HCT116 (cell line): Measurements from ENCODE around the gene ABCC10. TPM values are rescaled to one million over a fixed set of nuclear protein-coding genes. Genes with fewer than 3 reads are reported as not detected.

ENCODE experiments used
- ATAC-seq: fragments of 200-7000 bp; cut with Tn5 transposase; 2 replicates; pipeline ENCODE4 v1.9.1; 2020; ENCODE audit warnings: mild to moderate bottlenecking, moderate library complexity
- BruUV-seq: library from RNA; stranded (reverse); fragments of 400-500 nt; replicated peaks from 2 replicates; lab custom pipeline; 2021; lab: Mats Ljungman, UMichigan
- CTCF ChIA-PET: fragments of 300-600 bp; sonication (Branson Sonifier 250); formaldehyde crosslinking; loops from one replicate; lab custom pipeline; 2021; ENCODE audit warnings: antibody characterized with exemption; lab: Charles Lee
- POLR2A ChIA-PET: fragments of 300-600, 350-600 bp; sonication (Branson Sonifier 250); formaldehyde crosslinking; loops from one replicate; lab custom pipeline; 2021; ENCODE audit warnings: antibody characterized with exemption; lab: Charles Lee
- RAD21 ChIA-PET, 2 experiments: fragments of 300-600 bp; sonication (Branson Sonifier 250); formaldehyde crosslinking; loops; one replicate each; lab custom pipeline; 2023; ENCODE audit warnings: low total read pairs in 2 of 2; ENCODE audit not compliant: uncharacterized antibody in 2 of 2, unreplicated experiment in 2 of 2, low non-redundant PET in 1 of 2; lab: Charles Lee
- DNase-seq: peaks from one replicate; pipeline ENCODE4 v3.0.0-alpha.2; 2010; ENCODE audit warnings: low read depth, low spot score
- H2AFZ ChIP-seq: fragments of 200-600 bp; shearing (Covaris generic), sonication (generic); 2 replicates; pipeline ENCODE4 v1.6.1; 2017; ENCODE audit warnings: low read depth, mixed run types, mixed read lengths, antibody characterized with exemption, low read length; ENCODE audit not compliant: poor library complexity, severe bottlenecking
- H3K27ac ChIP-seq: 2 replicates; pipeline ENCODE4 v1.5.1; 2012; ENCODE audit warnings: low read depth, low read length
- H3K27me3 ChIP-seq: fragments of 200-600 bp; sonication (generic); 2 replicates; pipeline ENCODE4 v1.6.1; 2016; ENCODE audit warnings: mixed run types, low read length, mixed read lengths; ENCODE audit not compliant: insufficient read depth
- H3K36me3 ChIP-seq, 2 experiments: fragments of 200-500 bp in 1 of 2; fragments of 200-600 bp in 1 of 2; sonication (Bioruptor generic) in 1 of 2; sonication (generic) in 1 of 2; 2 replicates each; pipeline versions ENCODE4 v1.5.1 to v1.6.1; 2014 to 2016; ENCODE audit warnings: low read length in 2 of 2, inconsistent platforms in 1 of 2, mixed read lengths in 1 of 2, mixed run types in 1 of 2; ENCODE audit not compliant: insufficient read depth in 2 of 2, control insufficient read depth in 1 of 2
- H3K4me1 ChIP-seq, 2 experiments: fragments of 200-600 bp in 1 of 2; sonication (generic) in 1 of 2; 2 replicates each; pipeline versions ENCODE4 v1.5.1 to v1.6.1; 2012 to 2017; ENCODE audit warnings: low read length in 2 of 2, inconsistent platforms in 1 of 2, mild to moderate bottlenecking in 1 of 2, mixed read lengths in 1 of 2, mixed run types in 1 of 2, moderate library complexity in 1 of 2; ENCODE audit not compliant: insufficient read depth in 2 of 2, control insufficient read depth in 1 of 2
- H3K4me2 ChIP-seq: fragments of 200-600 bp; sonication (generic); 2 replicates; pipeline ENCODE4 v1.6.1; 2017; ENCODE audit warnings: mixed run types, low read length, mixed read lengths
- H3K4me3 ChIP-seq, 2 experiments: fragments of 200-600 bp in 1 of 2; sonication (generic) in 1 of 2; replicated peaks in 1 of 2; 2 replicates each; pipeline ENCODE4 v1.5.1; 2011 to 2016; ENCODE audit warnings: low read length in 2 of 2, control low read depth in 1 of 2, low read depth in 1 of 2, mild to moderate bottlenecking in 1 of 2, mixed read lengths in 1 of 2, mixed run types in 1 of 2
- H3K79me2 ChIP-seq: fragments of 200-600 bp; sonication (generic); 2 replicates; pipeline ENCODE4 v1.6.1; 2017; ENCODE audit warnings: mild to moderate bottlenecking, mixed run types, low read length, moderate library complexity, mixed read lengths; ENCODE audit not compliant: insufficient read depth
- H3K9ac ChIP-seq: fragments of 200-600 bp; sonication (generic); 2 replicates; pipeline ENCODE4 v1.6.1; 2016; ENCODE audit warnings: low read length, mixed read lengths
- H3K9me2 ChIP-seq: fragments of 200-600 bp; sonication (generic), shearing (Covaris generic); 2 replicates; pipeline ENCODE4 v1.6.1; 2017; ENCODE audit warnings: mixed run types, mild to moderate bottlenecking, moderate library complexity; ENCODE audit not compliant: insufficient read depth
- H3K9me3 ChIP-seq, 2 experiments: fragments of 200-500 bp in 1 of 2; fragments of 200-600 bp in 1 of 2; sonication (Bioruptor generic) in 1 of 2; sonication (generic) in 1 of 2; 2 replicates each; pipeline ENCODE4 v1.6.1; 2014 to 2017; ENCODE audit warnings: low read length in 2 of 2, mixed read lengths in 2 of 2, inconsistent platforms in 1 of 2, low read depth in 1 of 2, mild to moderate bottlenecking in 1 of 2, mixed run types in 1 of 2, moderate library complexity in 1 of 2; ENCODE audit not compliant: control insufficient read depth in 1 of 2, insufficient read depth in 1 of 2
- H4K20me1 ChIP-seq: fragments of 200-600 bp; sonication (generic), shearing (Covaris generic); 2 replicates; pipeline ENCODE4 v1.6.1; 2017; ENCODE audit warnings: mixed run types, mild to moderate bottlenecking, moderate library complexity; ENCODE audit not compliant: insufficient read depth
- CBX3 ChIP-seq: IDR thresholded peaks from 2 replicates; pipeline ENCODE4 v1.6.1; 2012; ENCODE audit warnings: low read depth
- CEBPB ChIP-seq: IDR thresholded peaks from 2 replicates; pipeline ENCODE4 v1.6.1; 2012; ENCODE audit warnings: low read depth
- ELF1 ChIP-seq: IDR thresholded peaks from 2 replicates; pipeline ENCODE4 v1.6.1; 2012; ENCODE audit warnings: low read depth, borderline replicate concordance
- EZH2 ChIP-seq: fragments of 200-600 bp; sonication (generic); IDR thresholded peaks from 2 replicates; pipeline ENCODE4 v1.6.1; 2017; ENCODE audit warnings: antibody characterized with exemption, mixed run types
- FOSL1 ChIP-seq: IDR thresholded peaks from 2 replicates; pipeline ENCODE4 v1.6.1; 2012; ENCODE audit warnings: low read depth
- JUND ChIP-seq: IDR thresholded peaks from 2 replicates; pipeline ENCODE4 v1.6.1; 2012
- POLR2A ChIP-seq: IDR thresholded peaks from 2 replicates; pipeline ENCODE4 v1.7.0; 2011; ENCODE audit warnings: borderline replicate concordance; ENCODE audit not compliant: insufficient read depth, insufficient read length; ENCODE audit errors: extremely low read depth
- POLR2AphosphoS5 ChIP-seq: IDR thresholded peaks from 2 replicates; pipeline ENCODE4 v1.6.1; 2011; ENCODE audit warnings: mild to moderate bottlenecking, low read depth, low read length, moderate library complexity
- RAD21 ChIP-seq: IDR thresholded peaks from 2 replicates; pipeline ENCODE4 v1.6.1; 2012; ENCODE audit warnings: low read depth, mild to moderate bottlenecking
- SIN3A ChIP-seq: IDR thresholded peaks from 2 replicates; pipeline ENCODE4 v1.6.1; 2012; ENCODE audit warnings: low read depth
- SRF ChIP-seq: IDR thresholded peaks from 2 replicates; pipeline ENCODE4 v1.6.1; 2012; ENCODE audit warnings: low read depth
- ZNF274 ChIP-seq: fragments of 200-500 bp; sonication (Bioruptor generic); IDR thresholded peaks from 2 replicates; pipeline ENCODE4 v1.6.1; 2014; ENCODE audit warnings: mild to moderate bottlenecking, low read depth, low read length, inconsistent platforms
- intact Hi-C: fragments of 100-400 bp; cut with micrococcal nuclease; formaldehyde crosslinking; loops from 2 replicates; pipeline ENCODE4 v1.10.0; 2022
- total RNA-seq: library from RNA; stranded (reverse); gene quantifications from one replicate; pipeline ENCODE4 v1.2.1, GENCODE V29; 2021; ENCODE audit not compliant: unreplicated experiment
- TF ChIP-seq, protein P1 (sequence below): IDR thresholded peaks from 2 replicates; pipeline ENCODE4 v1.6.1; 2011; ENCODE audit warnings: mild to moderate bottlenecking, low read length, moderate library complexity; ENCODE audit not compliant: insufficient replicate concordance; ENCODE audit errors: extremely low read depth
- TF ChIP-seq, protein P2 (sequence below): IDR thresholded peaks from 2 replicates; pipeline ENCODE4 v1.6.1; 2012
- TF ChIP-seq, protein P3 (sequence below), 3 experiments: fragments of 200-600 bp in 1 of 3; sonication (generic) in 1 of 3; IDR thresholded peaks in 2 of 3; conservative IDR thresholded peaks in 1 of 3; 2 replicates each; pipeline ENCODE4 v1.5.1; 2012 to 2017; ENCODE audit warnings: low read depth in 2 of 3, low read length in 2 of 3, antibody characterized with exemption in 1 of 3, borderline replicate concordance in 1 of 3, control low read depth in 1 of 3, mild to moderate bottlenecking in 1 of 3, mixed read lengths in 1 of 3, mixed run types in 1 of 3, moderate library complexity in 1 of 3; ENCODE audit not compliant: insufficient read depth in 1 of 3
- TF ChIP-seq, protein P4 (sequence below): IDR thresholded peaks from 2 replicates; pipeline ENCODE4 v1.6.1; 2012; ENCODE audit warnings: low read depth
- TF ChIP-seq, protein P5 (sequence below): IDR thresholded peaks from 2 replicates; pipeline ENCODE4 v1.6.1; 2012

ABCC10 gene
- total RNA-seq, 1 experiment from 2014 or later: 29.9 TPM

DNA sequence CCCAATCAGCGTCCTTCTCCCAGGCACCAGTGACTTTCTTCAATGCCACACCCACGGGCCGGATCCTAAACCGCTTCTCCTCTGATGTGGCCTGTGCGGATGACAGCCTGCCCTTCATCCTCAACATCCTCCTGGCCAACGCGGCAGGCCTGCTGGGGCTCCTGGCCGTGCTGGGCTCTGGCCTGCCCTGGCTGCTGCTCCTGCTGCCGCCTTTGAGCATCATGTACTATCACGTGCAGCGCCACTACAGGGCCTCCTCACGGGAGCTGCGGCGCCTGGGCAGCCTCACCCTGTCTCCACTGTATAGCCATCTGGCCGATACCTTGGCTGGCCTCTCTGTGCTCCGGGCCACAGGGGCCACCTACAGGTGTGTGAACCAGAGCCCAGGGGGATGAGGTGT lies 18.2 kb downstream of the ABCC10 start:
- Histone ChIP-seq H3K27ac (no peak overlapping the region), H3K4me2 (no peak overlapping the region), H3K27me3 (no peaks in the 10 kb centered on the region), H3K79me2 (no peaks in the 10 kb centered on the region), H3K36me3 (peaks cover 3 to 6% of the 10 kb centered on the region in 2 experiments; a peak in 3 of 4 replicates), H2AFZ (no peak overlapping the region), H3K9me3 (no peaks in the 10 kb centered on the region), H4K20me1 (no peaks in the 10 kb centered on the region), H3K4me1 (no peaks in the 10 kb centered on the region), H3K9me2 (no peaks in the 10 kb centered on the region), H3K9ac (no peak overlapping the region), H3K4me3 (no peak overlapping the region)
- ATAC-seq (no peak), DNase-seq (no peak)
- TF ChIP-seq CEBPB (no peak), JUND (no peak), SRF (no peak), FOSL1 (no peak), POLR2A (no peak), ZNF274 (no peak), CBX3 (no peak), EZH2 (no peak), ELF1 (no peak), POLR2AphosphoS5 (no peak), SIN3A (no peak), RAD21 (no peak)
- TF ChIP-seq, protein P1, sequence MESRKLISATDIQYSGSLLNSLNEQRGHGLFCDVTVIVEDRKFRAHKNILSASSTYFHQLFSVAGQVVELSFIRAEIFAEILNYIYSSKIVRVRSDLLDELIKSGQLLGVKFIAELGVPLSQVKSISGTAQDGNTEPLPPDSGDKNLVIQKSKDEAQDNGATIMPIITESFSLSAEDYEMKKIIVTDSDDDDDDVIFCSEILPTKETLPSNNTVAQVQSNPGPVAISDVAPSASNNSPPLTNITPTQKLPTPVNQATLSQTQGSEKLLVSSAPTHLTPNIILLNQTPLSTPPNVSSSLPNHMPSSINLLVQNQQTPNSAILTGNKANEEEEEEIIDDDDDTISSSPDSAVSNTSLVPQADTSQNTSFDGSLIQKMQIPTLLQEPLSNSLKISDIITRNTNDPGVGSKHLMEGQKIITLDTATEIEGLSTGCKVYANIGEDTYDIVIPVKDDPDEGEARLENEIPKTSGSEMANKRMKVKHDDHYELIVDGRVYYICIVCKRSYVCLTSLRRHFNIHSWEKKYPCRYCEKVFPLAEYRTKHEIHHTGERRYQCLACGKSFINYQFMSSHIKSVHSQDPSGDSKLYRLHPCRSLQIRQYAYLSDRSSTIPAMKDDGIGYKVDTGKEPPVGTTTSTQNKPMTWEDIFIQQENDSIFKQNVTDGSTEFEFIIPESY: no peak
- TF ChIP-seq, protein P2, sequence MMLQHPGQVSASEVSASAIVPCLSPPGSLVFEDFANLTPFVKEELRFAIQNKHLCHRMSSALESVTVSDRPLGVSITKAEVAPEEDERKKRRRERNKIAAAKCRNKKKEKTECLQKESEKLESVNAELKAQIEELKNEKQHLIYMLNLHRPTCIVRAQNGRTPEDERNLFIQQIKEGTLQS: no peak
- TF ChIP-seq, protein P3, sequence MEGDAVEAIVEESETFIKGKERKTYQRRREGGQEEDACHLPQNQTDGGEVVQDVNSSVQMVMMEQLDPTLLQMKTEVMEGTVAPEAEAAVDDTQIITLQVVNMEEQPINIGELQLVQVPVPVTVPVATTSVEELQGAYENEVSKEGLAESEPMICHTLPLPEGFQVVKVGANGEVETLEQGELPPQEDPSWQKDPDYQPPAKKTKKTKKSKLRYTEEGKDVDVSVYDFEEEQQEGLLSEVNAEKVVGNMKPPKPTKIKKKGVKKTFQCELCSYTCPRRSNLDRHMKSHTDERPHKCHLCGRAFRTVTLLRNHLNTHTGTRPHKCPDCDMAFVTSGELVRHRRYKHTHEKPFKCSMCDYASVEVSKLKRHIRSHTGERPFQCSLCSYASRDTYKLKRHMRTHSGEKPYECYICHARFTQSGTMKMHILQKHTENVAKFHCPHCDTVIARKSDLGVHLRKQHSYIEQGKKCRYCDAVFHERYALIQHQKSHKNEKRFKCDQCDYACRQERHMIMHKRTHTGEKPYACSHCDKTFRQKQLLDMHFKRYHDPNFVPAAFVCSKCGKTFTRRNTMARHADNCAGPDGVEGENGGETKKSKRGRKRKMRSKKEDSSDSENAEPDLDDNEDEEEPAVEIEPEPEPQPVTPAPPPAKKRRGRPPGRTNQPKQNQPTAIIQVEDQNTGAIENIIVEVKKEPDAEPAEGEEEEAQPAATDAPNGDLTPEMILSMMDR (IDR thresholded peaks at IDR 0.05 in 2 of 3, conservative IDR thresholded peaks at IDR 0.05 in 1 of 3; ENCODE audit: borderline replicate concordance in 1 of 3, insufficient read depth in 1 of 3, low read depth in 2 of 3, low read length in 2 of 3): no peak
- TF ChIP-seq, protein P4, sequence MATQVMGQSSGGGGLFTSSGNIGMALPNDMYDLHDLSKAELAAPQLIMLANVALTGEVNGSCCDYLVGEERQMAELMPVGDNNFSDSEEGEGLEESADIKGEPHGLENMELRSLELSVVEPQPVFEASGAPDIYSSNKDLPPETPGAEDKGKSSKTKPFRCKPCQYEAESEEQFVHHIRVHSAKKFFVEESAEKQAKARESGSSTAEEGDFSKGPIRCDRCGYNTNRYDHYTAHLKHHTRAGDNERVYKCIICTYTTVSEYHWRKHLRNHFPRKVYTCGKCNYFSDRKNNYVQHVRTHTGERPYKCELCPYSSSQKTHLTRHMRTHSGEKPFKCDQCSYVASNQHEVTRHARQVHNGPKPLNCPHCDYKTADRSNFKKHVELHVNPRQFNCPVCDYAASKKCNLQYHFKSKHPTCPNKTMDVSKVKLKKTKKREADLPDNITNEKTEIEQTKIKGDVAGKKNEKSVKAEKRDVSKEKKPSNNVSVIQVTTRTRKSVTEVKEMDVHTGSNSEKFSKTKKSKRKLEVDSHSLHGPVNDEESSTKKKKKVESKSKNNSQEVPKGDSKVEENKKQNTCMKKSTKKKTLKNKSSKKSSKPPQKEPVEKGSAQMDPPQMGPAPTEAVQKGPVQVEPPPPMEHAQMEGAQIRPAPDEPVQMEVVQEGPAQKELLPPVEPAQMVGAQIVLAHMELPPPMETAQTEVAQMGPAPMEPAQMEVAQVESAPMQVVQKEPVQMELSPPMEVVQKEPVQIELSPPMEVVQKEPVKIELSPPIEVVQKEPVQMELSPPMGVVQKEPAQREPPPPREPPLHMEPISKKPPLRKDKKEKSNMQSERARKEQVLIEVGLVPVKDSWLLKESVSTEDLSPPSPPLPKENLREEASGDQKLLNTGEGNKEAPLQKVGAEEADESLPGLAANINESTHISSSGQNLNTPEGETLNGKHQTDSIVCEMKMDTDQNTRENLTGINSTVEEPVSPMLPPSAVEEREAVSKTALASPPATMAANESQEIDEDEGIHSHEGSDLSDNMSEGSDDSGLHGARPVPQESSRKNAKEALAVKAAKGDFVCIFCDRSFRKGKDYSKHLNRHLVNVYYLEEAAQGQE: no peak
- TF ChIP-seq, protein P5, sequence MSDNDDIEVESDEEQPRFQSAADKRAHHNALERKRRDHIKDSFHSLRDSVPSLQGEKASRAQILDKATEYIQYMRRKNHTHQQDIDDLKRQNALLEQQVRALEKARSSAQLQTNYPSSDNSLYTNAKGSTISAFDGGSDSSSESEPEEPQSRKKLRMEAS: no peak
- intact Hi-C loops: no loop called here
- no TSS peak for BruUV-seq
- ChIA-PET CTCF (no interaction called here), POLR2A (no interaction called here), RAD21 (no interaction called here)
